ENCODE measurements around the gene ELMO1.

Gene ELMO1

GRCh38 chr7:37320848-37321468 is 127.7 kb downstream of the ELMO1 start:
- intact Hi-C loops (cut with micrococcal nuclease), result no loop called here
- H3K27me3 Mint-ChIP-seq, result no peaks in the 10 kb centered on the region

GRCh38 chr7:37320140-37320847 is 128.4 kb downstream of the ELMO1 start:
- Mint-ChIP-seq H3K4me3 (no peak overlapping the region), H3K36me3 (ENCODE audit: low read depth) (peaks cover 21% of the 10 kb centered on the region), H3K4me1 (ENCODE audit: low read depth) (peaks cover 26% of the 10 kb centered on the region), H3K9me3 (no peaks in the 10 kb centered on the region), H3K27ac (no peak overlapping the region), H3K27me3 (no peaks in the 10 kb centered on the region)
- intact Hi-C loops (cut with micrococcal nuclease), result no loop called here

More at GRCh38 chr7:37320848-37321468, 127.7 kb downstream of the ELMO1 start:
- H3K4me1 Mint-ChIP-seq (ENCODE audit: low read depth), result peaks cover 25% of the 10 kb centered on the region
- no peak overlapping the region for H3K4me3 Mint-ChIP-seq
- no peaks in the 10 kb centered on the region for H3K9me3 Mint-ChIP-seq
- no peak overlapping the region for H3K27ac Mint-ChIP-seq
- peaks cover 28% of the 10 kb centered on the region for H3K36me3 Mint-ChIP-seq (ENCODE audit: low read depth)

GRCh38 chr7:37318541-37318940 is 130.1 kb downstream of the ELMO1 start:
- no peaks in the 10 kb centered on the region for H3K9me3 Mint-ChIP-seq
- intact Hi-C loops (cut with micrococcal nuclease), result loop anchor here (5.0 kb wide), 1 partner anchor 34 kb away; no protein-coding TSS in a partner anchor

GRCh38 chr7:37315772-37316715 is 132.6 kb downstream of the ELMO1 start:
- H3K36me3 Mint-ChIP-seq (ENCODE audit: low read depth), result peaks cover 33% of the 10 kb centered on the region
- no peaks in the 10 kb centered on the region for H3K9me3 Mint-ChIP-seq
- intact Hi-C loops (cut with micrococcal nuclease), result loop anchor here (5.0 kb wide), 1 partner anchor 36 kb away; no protein-coding TSS in a partner anchor
- H3K4me3 Mint-ChIP-seq, result no peak overlapping the region
- peaks cover 42% of the 10 kb centered on the region for H3K4me1 Mint-ChIP-seq (ENCODE audit: low read depth)
- no peaks in the 10 kb centered on the region for H3K27me3 Mint-ChIP-seq
- H3K27ac Mint-ChIP-seq, result peak overlapping the region; percentile 67

More at GRCh38 chr7:37318541-37318940, 130.1 kb downstream of the ELMO1 start:
- Mint-ChIP-seq H3K27me3 (no peaks in the 10 kb centered on the region), H3K4me3 (no peak overlapping the region), H3K4me1 (ENCODE audit: low read depth) (peaks cover 26% of the 10 kb centered on the region), H3K27ac (no peak overlapping the region), H3K36me3 (ENCODE audit: low read depth) (peaks cover 18% of the 10 kb centered on the region)

GRCh38 chr7:37312608-37313007 is 136.1 kb downstream of the ELMO1 start:
- no peaks in the 10 kb centered on the region for H3K27me3 Mint-ChIP-seq
- H3K9me3 Mint-ChIP-seq, result no peaks in the 10 kb centered on the region
- intact Hi-C loops (cut with micrococcal nuclease), result no loop called here
- H3K4me1 Mint-ChIP-seq (ENCODE audit: low read depth), result peaks cover 69% of the 10 kb centered on the region
- H3K36me3 Mint-ChIP-seq (ENCODE audit: low read depth), result peaks cover 60% of the 10 kb centered on the region
- H3K27ac Mint-ChIP-seq, result no peak overlapping the region
- H3K4me3 Mint-ChIP-seq, result no peak overlapping the region

- Mint-ChIP-seq H3K4me1 (ENCODE audit: low read depth) (peaks cover 58% of the 10 kb centered on the region), H3K4me3 (no peak overlapping the region)
These were observed 137.3 kb downstream of the ELMO1 start for GRCh38 chr7:37311355-37311754.

GRCh38 chr7:37310327-37311080 is 138.2 kb downstream of the ELMO1 start:
- intact Hi-C loops (cut with micrococcal nuclease), result no loop called here
- peak overlapping the region; percentile 70 for H3K27ac Mint-ChIP-seq
- peaks cover 59% of the 10 kb centered on the region for H3K4me1 Mint-ChIP-seq (ENCODE audit: low read depth)
- H3K9me3 Mint-ChIP-seq, result no peaks in the 10 kb centered on the region
- H3K4me3 Mint-ChIP-seq, result no peak overlapping the region
- no peaks in the 10 kb centered on the region for H3K27me3 Mint-ChIP-seq
- peaks cover 74% of the 10 kb centered on the region for H3K36me3 Mint-ChIP-seq (ENCODE audit: low read depth)

More at GRCh38 chr7:37311355-37311754, 137.3 kb downstream of the ELMO1 start:
- no peaks in the 10 kb centered on the region for H3K9me3 Mint-ChIP-seq
- H3K36me3 Mint-ChIP-seq (ENCODE audit: low read depth), result peaks cover 66% of the 10 kb centered on the region
- intact Hi-C loops (cut with micrococcal nuclease), result no loop called here
- H3K27ac Mint-ChIP-seq, result peak overlapping the region; percentile 70
- H3K27me3 Mint-ChIP-seq, result no peaks in the 10 kb centered on the region

GRCh38 chr7:37309493-37309892 is 139.2 kb downstream of the ELMO1 start:
- H3K4me1 Mint-ChIP-seq (ENCODE audit: low read depth), result peaks cover 65% of the 10 kb centered on the region
- intact Hi-C loops (cut with micrococcal nuclease), result no loop called here
- H3K36me3 Mint-ChIP-seq (ENCODE audit: low read depth), result peaks cover 76% of the 10 kb centered on the region
- H3K27ac Mint-ChIP-seq, result no peak overlapping the region
- no peak overlapping the region for H3K4me3 Mint-ChIP-seq
- no peaks in the 10 kb centered on the region for H3K27me3 Mint-ChIP-seq
- H3K9me3 Mint-ChIP-seq, result no peaks in the 10 kb centered on the region

GRCh38 chr7:37304921-37305320 is 143.7 kb downstream of the ELMO1 start:
- no peak overlapping the region for H3K4me3 Mint-ChIP-seq

GRCh38 chr7:37297546-37297945 is 151.1 kb downstream of the ELMO1 start:
- H3K36me3 Mint-ChIP-seq (ENCODE audit: low read depth), result peaks cover 22% of the 10 kb centered on the region
- intact Hi-C loops (cut with micrococcal nuclease), result no loop called here
- H3K4me1 Mint-ChIP-seq (ENCODE audit: low read depth), result peaks cover 12% of the 10 kb centered on the region
- H3K27me3 Mint-ChIP-seq, result no peaks in the 10 kb centered on the region
- no peak overlapping the region for H3K27ac Mint-ChIP-seq
- H3K9me3 Mint-ChIP-seq, result peaks cover 6% of the 10 kb centered on the region
- no peak overlapping the region for H3K4me3 Mint-ChIP-seq

More at GRCh38 chr7:37304921-37305320, 143.7 kb downstream of the ELMO1 start:
- intact Hi-C loops (cut with micrococcal nuclease), result no loop called here
- H3K4me1 Mint-ChIP-seq (ENCODE audit: low read depth), result peaks cover 52% of the 10 kb centered on the region
- peak overlapping the region; percentile 60 for H3K27ac Mint-ChIP-seq
- peaks cover 14% of the 10 kb centered on the region for H3K9me3 Mint-ChIP-seq
- peaks cover 83% of the 10 kb centered on the region for H3K36me3 Mint-ChIP-seq (ENCODE audit: low read depth)
- H3K27me3 Mint-ChIP-seq, result no peaks in the 10 kb centered on the region

- no peak overlapping the region for H3K27ac Mint-ChIP-seq
- no peaks in the 10 kb centered on the region for H3K27me3 Mint-ChIP-seq
- H3K9me3 Mint-ChIP-seq, result no peaks in the 10 kb centered on the region
- no peak overlapping the region for H3K4me3 Mint-ChIP-seq
- peaks cover 15% of the 10 kb centered on the region for H3K36me3 Mint-ChIP-seq (ENCODE audit: low read depth)
- intact Hi-C loops (cut with micrococcal nuclease), result no loop called here
- peaks cover 6% of the 10 kb centered on the region for H3K4me1 Mint-ChIP-seq (ENCODE audit: low read depth)
These were observed 153.3 kb downstream of the ELMO1 start for GRCh38 chr7:37295401-37295800.

GRCh38 chr7:37290731-37291130 is 157.9 kb downstream of the ELMO1 start:
- Mint-ChIP-seq H3K4me3 (no peak overlapping the region), H3K27me3 (no peaks in the 10 kb centered on the region), H3K9me3 (no peaks in the 10 kb centered on the region), H3K27ac (peak overlapping the region; percentile 6), H3K36me3 (ENCODE audit: low read depth) (peaks cover 9% of the 10 kb centered on the region), H3K4me1 (ENCODE audit: low read depth) (peaks cover 40% of the 10 kb centered on the region)
- intact Hi-C loops (cut with micrococcal nuclease), result no loop called here

GRCh38 chr7:37289781-37290180 is 158.9 kb downstream of the ELMO1 start:
- H3K4me1 Mint-ChIP-seq (ENCODE audit: low read depth), result peaks cover 50% of the 10 kb centered on the region
- peak overlapping the region; percentile 52 for H3K27ac Mint-ChIP-seq
- H3K9me3 Mint-ChIP-seq, result no peaks in the 10 kb centered on the region
- H3K4me3 Mint-ChIP-seq, result no peak overlapping the region
- no peaks in the 10 kb centered on the region for H3K27me3 Mint-ChIP-seq
- intact Hi-C loops (cut with micrococcal nuclease), result loop anchor here (10.0 kb wide), 1 partner anchor 45 kb away; no protein-coding TSS in a partner anchor
- H3K36me3 Mint-ChIP-seq (ENCODE audit: low read depth), result peaks cover 9% of the 10 kb centered on the region
